Measurements from ENCODE around the gene PDCD7. TPM values are rescaled to one million over a fixed set of nuclear protein-coding genes. Genes with fewer than 3 reads are reported as not detected.
"Not testable (repeated sequence)": the region's sequence is repeated elsewhere in the genome, so short reads cannot be mapped to it uniquely, and the experiment has no call there.

PDCD7 gene
- total RNA-seq, 2 donors from 2014 or later, result 8.9 to 13.3 TPM

DNA sequence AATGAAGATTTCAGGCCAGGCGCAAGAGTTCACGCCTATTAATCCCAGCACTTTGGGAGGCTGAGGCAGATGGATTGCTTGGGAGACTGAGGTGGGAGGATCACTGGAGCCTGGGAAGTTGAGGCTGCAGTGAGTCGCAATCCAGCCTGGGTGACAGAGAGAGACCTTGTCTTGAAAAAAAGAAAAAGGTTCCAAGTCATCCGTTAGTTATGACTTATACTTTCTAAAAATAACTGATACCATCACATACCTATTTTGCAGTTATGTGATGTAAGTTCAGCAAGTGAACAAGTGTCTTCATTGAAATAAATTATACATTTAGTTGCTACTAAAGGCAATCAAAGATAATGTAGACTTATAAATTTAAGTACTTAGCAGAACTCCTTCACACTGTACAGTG lies 29.4 kb upstream of the PDCD7 start:
- no peak for DNase-seq (ENCODE audit: low spot score)
- no peaks in the 10 kb centered on the region for H3K9me3 ChIP-seq
- no peak overlapping the region for H3K27ac ChIP-seq
- peaks cover 31% of the 10 kb centered on the region for H3K36me3 ChIP-seq
- H3K4me1 ChIP-seq, result no peaks in the 10 kb centered on the region
- TF ChIP-seq, protein P1, sequence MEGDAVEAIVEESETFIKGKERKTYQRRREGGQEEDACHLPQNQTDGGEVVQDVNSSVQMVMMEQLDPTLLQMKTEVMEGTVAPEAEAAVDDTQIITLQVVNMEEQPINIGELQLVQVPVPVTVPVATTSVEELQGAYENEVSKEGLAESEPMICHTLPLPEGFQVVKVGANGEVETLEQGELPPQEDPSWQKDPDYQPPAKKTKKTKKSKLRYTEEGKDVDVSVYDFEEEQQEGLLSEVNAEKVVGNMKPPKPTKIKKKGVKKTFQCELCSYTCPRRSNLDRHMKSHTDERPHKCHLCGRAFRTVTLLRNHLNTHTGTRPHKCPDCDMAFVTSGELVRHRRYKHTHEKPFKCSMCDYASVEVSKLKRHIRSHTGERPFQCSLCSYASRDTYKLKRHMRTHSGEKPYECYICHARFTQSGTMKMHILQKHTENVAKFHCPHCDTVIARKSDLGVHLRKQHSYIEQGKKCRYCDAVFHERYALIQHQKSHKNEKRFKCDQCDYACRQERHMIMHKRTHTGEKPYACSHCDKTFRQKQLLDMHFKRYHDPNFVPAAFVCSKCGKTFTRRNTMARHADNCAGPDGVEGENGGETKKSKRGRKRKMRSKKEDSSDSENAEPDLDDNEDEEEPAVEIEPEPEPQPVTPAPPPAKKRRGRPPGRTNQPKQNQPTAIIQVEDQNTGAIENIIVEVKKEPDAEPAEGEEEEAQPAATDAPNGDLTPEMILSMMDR (IDR thresholded peaks at IDR 0.05), result no peak
- no peak overlapping the region for H3K4me3 ChIP-seq
- no peaks in the 10 kb centered on the region for H3K27me3 ChIP-seq

DNA sequence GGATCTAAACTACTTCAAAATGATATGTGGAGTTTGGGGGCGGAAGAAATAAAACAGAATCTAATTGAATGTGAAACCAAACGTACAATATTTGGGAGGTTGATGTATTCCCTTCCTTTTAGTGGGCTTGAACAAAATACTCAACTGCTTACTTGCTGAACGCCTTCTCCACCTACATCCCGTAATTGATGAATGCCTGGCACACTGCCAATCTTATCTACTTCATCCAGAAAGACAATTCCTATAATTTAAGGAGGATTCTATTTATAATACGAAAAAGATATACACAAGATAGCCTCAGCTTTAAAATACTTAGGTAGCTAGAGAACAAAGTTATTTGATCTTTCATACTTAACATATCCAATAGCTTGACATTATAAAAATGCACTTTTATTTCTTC lies 23.1 kb upstream of the PDCD7 start:
- no peak overlapping the region for H3K27ac ChIP-seq
- no peak overlapping the region for H3K4me3 ChIP-seq
- no peaks in the 10 kb centered on the region for H3K9me3 ChIP-seq
- H3K36me3 ChIP-seq, result peaks cover 68% of the 10 kb centered on the region
- no peaks in the 10 kb centered on the region for H3K27me3 ChIP-seq
- TF ChIP-seq, protein P1 (IDR thresholded peaks at IDR 0.05), result no peak
- no peak for DNase-seq (ENCODE audit: low spot score)
- no peaks in the 10 kb centered on the region for H3K4me1 ChIP-seq

DNA sequence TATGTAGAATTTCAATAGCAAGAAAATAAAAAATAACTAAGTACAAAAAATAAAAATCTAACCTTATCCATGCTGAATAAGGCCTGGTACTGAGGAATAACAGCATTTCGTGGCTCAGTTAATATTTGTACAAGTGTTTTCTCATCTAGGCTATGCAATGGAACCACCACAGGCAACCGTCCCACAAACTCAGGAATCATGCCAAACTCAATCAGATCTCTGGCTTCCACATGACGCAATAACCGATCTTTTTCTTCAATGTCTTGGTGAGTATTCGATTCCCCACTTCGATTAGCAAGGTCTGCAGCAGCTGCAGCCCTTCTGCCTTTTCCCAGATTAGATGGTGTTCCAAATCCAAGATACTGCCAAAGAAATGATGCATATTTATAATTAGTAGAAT lies 21.1 kb upstream of the PDCD7 start:
- Histone ChIP-seq H3K9me3 (no peaks in the 10 kb centered on the region), H3K4me1 (no peaks in the 10 kb centered on the region), H3K27ac (no peak overlapping the region), H3K36me3 (peaks cover 84% of the 10 kb centered on the region), H3K27me3 (no peaks in the 10 kb centered on the region), H3K4me3 (no peak overlapping the region)
- DNase-seq (ENCODE audit: low spot score), result no peak
- TF ChIP-seq, protein P1 (IDR thresholded peaks at IDR 0.05), result no peak

DNA sequence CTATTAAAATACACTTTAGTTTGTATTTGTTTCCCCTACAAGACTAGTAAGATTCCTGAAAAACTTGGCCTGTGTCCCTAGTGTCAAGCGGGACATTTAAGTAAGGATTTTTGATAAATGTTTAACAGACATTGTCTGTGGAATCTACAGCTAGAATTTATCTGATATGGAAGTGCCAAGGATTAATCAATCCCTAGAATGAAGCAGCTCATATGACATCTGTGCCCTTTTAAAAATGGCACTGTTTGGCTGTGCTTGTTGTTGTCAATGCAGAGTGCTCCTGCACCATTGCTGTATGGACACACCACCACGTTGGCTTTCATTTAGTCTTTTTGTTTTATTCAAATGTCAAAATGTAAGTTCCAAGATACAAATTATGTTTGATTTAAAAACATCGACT lies 14.3 kb upstream of the PDCD7 start:
- no peak overlapping the region for H3K4me3 ChIP-seq
- H3K4me1 ChIP-seq, result no peaks in the 10 kb centered on the region
- TF ChIP-seq, protein P1 (IDR thresholded peaks at IDR 0.05), result no peak
- no peak for DNase-seq (ENCODE audit: low spot score)
- no peak overlapping the region for H3K27ac ChIP-seq
- peaks cover 52% of the 10 kb centered on the region for H3K36me3 ChIP-seq
- H3K9me3 ChIP-seq, result no peaks in the 10 kb centered on the region
- no peaks in the 10 kb centered on the region for H3K27me3 ChIP-seq

DNA sequence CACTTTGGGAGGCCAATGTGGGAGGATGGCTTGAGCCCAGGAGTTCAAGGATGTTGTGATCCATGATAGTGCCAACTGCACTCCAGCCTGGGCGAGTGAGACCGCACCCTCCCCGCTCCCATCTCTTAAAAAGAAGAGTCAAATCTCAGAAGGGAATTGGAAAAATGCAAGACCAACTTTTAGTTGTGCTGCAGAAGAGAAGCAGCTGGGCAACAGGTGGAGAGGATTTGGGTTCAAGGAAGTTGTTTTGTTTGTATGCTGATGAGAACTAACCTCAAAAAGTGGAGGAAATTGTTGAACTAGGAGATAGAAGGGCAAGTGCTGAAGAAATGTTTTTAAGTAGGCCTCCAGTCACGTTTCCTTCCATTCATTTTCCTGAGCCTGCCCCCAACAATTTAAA lies 12.8 kb upstream of the PDCD7 start:
- peaks cover 37% of the 10 kb centered on the region for H3K36me3 ChIP-seq
- H3K27ac ChIP-seq, result no peak overlapping the region
- TF ChIP-seq, protein P1 (IDR thresholded peaks at IDR 0.05), result no peak
- no peak overlapping the region for H3K4me3 ChIP-seq
- no peak for DNase-seq (ENCODE audit: low spot score)
- H3K4me1 ChIP-seq, result no peaks in the 10 kb centered on the region
- no peaks in the 10 kb centered on the region for H3K27me3 ChIP-seq
- no peaks in the 10 kb centered on the region for H3K9me3 ChIP-seq

DNA sequence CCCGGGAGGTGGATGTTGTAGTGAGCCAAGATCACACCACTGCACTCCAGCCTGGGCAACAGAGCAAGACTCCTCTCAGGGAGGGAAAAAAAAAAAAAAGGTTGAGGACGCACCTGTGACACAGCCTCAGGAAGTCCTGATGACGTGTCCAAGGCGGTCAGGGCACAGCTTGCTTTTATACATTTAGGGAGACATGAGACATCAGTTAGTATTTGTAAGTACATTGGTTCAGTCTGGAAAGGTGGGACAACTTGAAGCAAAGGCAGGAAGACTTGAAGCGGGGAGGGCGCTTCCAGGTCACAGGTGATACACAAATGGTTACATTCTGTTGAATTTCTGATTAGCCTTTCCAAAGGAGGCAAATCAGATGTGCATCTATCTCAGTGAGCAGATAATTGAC lies 5.0 kb upstream of the PDCD7 start:
- not testable (repeated sequence) for H3K4me3 ChIP-seq; H3K4me1 ChIP-seq; H3K27ac ChIP-seq; H3K27me3 ChIP-seq; H3K9me3 ChIP-seq; H3K36me3 ChIP-seq; DNase-seq (ENCODE audit: low spot score)

DNA sequence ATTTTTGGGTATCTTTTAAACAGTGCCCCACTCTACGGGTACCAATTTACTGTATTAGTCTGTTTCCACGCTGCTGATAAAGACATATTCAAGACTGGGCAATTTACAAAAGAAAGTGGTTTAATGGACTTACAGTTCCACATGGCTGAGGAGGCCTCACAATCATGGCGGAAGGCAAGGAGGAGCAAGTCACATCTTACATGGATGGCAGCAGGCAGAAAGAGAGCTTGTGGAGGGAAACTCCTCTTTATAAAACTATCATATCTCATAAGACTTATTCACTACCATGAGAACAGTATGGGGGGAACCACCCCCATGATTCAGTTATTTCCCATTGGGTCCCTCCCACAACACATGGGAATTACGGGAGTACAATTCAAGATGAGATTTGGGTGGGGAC lies 4.3 kb upstream of the PDCD7 start:
- H3K4me3 ChIP-seq; H3K36me3 ChIP-seq; H3K27ac ChIP-seq; H3K9me3 ChIP-seq; H3K27me3 ChIP-seq; DNase-seq (ENCODE audit: low spot score); H3K4me1 ChIP-seq: not testable (repeated sequence)

DNA sequence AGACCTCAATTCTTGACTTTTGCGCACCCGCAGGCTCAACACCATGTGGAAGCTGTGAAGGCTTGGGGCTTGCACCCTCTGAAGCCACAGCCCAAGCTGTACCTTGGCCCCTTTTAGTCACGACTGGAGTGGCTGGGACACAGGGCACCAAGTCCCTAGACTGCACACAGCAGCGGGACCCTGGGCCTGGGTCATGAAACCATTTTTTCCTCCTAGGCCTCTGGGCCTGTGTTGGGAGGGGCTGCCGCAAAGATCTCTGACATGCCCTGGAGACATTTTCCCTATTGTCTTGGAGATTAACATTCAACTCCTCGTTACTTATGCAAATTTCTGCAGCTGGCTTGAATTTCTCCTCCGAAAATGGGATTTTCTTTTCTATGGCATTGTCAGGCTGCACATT lies 3.5 kb upstream of the PDCD7 start:
- H3K4me3 ChIP-seq; H3K9me3 ChIP-seq; DNase-seq (ENCODE audit: low spot score); H3K27me3 ChIP-seq; H3K36me3 ChIP-seq; H3K27ac ChIP-seq: not testable (repeated sequence)
- H3K4me1 ChIP-seq, result peaks cover 0 to 15% of the 10 kb centered on the region in 2 donors

All from right atrium auricular region (tissue), 2 donors.